IMR-90 (cell line): Measurements from ENCODE around the gene C17orf50.

ENCODE experiments used
- CEBPB ChIP-seq: IDR thresholded peaks from 2 replicates; pipeline ENCODE4 v1.6.1; 2012; ENCODE audit warnings: low read depth, low read length, improper control_type of control experiment
- POLR2A ChIP-seq: IDR thresholded peaks from 2 replicates; pipeline ENCODE4 v1.6.1; 2012; ENCODE audit warnings: mild to moderate bottlenecking, low read depth, low read length

DNA sequence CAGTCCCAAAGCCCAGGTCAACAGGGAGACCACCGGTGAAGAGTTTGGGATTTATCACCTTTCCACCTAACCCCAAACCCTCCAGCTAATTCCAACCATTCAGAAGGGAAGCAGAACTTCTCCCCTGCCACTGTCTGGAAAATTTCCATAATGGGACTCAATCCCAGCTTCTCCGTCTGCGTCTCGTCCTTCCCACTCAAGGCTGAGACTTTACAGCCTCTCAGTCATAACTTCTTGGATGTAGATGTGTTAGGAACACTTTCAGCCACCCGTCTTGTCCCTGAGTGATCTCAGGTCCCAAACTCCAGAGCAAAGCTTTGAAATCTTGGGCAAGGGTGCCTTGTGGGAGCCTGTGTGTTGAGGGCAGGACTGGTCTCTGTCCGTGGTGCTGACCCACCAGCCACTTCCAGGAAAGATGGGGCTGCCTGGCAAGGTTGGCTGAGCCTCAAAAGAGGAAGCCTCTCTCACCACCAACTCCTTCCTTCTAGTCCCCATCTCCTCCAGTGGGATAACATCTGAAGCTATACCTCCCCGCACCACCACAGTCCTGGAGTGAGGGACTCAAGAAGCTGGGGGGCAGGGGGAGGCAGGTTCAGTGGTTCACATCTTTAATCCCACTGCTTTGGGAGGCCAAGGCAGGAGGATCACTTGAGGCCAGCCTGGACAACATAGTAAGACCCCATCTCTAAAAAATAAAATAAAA is 16.9 kb upstream of the C17orf50 start:
- no peak for TF ChIP-seq POLR2A
- no peak for TF ChIP-seq CEBPB
